Kidney (tissue), 14 donors: ENCODE data around the gene HCFC1. TPM values are rescaled to one million over a fixed set of nuclear protein-coding genes. Genes with fewer than 3 reads are reported as not detected.
A peak's percentile ranks its signal among the peaks of the same experiment; 100 is the strongest.

ENCODE experiments used
- DNase-seq, 5 donors: peaks; one replicate each; pipeline ENCODE4 v3.0.0-alpha.2; 2013 to 2020
- FAIRE-seq: peaks from 2 replicates; lab custom pipeline; 2012; peaks lifted over from hg19 to GRCh38; lab: Jason Lieb, UNC
- H3K27ac ChIP-seq, 2 donors: one replicate each; pipeline ENCODE4 v1.7.0; 2013; ENCODE audit warnings: low read depth in 2 of 2, low read length in 2 of 2, inconsistent platforms in 1 of 2
- H3K27me3 ChIP-seq: one replicate; pipeline ENCODE4 v1.7.1; 2013; ENCODE audit warnings: low read length, inconsistent platforms; ENCODE audit not compliant: control insufficient read depth, insufficient read depth
- H3K36me3 ChIP-seq, 3 donors: one replicate each; pipeline versions ENCODE4 v1.7.0 to v1.7.1; 2013; ENCODE audit warnings: low read length in 3 of 3, control low read depth in 1 of 3, inconsistent platforms in 1 of 3; ENCODE audit not compliant: insufficient read depth in 3 of 3, control insufficient read depth in 2 of 3
- H3K4me1 ChIP-seq, 3 donors: one replicate each; pipeline versions ENCODE4 v1.7.0 to v1.7.1; 2013; ENCODE audit warnings: low read length in 3 of 3, inconsistent platforms in 1 of 3, low read depth in 1 of 3; ENCODE audit not compliant: control insufficient read depth in 2 of 3, insufficient read depth in 2 of 3
- H3K4me3 ChIP-seq, 3 donors: one replicate each; pipeline versions ENCODE4 v1.7.0 to v1.8.1; 2013; ENCODE audit warnings: low read length in 3 of 3, control low read depth in 1 of 3, inconsistent platforms in 1 of 3
- H3K9ac ChIP-seq, 3 donors: one replicate each; pipeline versions ENCODE4 v1.7.0 to v1.7.1; 2013; ENCODE audit warnings: low read length in 3 of 3, control low read depth in 1 of 3, inconsistent platforms in 1 of 3
- H3K9me3 ChIP-seq, 3 donors: one replicate each; pipeline versions ENCODE4 v1.7.0 to v1.7.1; 2013; ENCODE audit warnings: low read length in 3 of 3, control low read depth in 1 of 3, inconsistent platforms in 1 of 3; ENCODE audit not compliant: control insufficient read depth in 2 of 3, insufficient read depth in 1 of 3
- CTCF ChIP-seq: IDR thresholded peaks from 3 replicates; pipeline ENCODE4 v1.5.1; 2012; ENCODE audit warnings: mild to moderate bottlenecking, moderate library complexity, borderline replicate concordance; ENCODE audit not compliant: insufficient read depth; ENCODE audit errors: extremely low read depth
- intact Hi-C: fragments of 100-400 bp; cut with DNase I; formaldehyde crosslinking; loops from one replicate; pipeline ENCODE4 v1.11.1; 2022
- polyA plus RNA-seq: library from polyadenylated mRNA; stranded (reverse); fragments of 350-450 nt; fragmentation: Illumina TruSeq; extraction: RNeasy Lipid Tissue Mini Kit (QIAGEN cat#74804); gene quantifications from one replicate; pipeline ENCODE4 v1.2.3, GENCODE V29; 2014; ENCODE audit warnings: low read depth, low replicate concordance; ENCODE audit not compliant: insufficient read depth
- total RNA-seq: library from RNA; stranded (reverse); fragmentation: NEBNext Ultra II Directional; extraction: Animal tissue kit (Norgen Biotek cat#: 25700); gene quantifications from one replicate; pipeline ENCODE4 v1.2.1, GENCODE V29; 2021
- donor health status: control.
- donor health status: control.
- donor health status: control.
- donor health status: control.
- donor health status: control.
- donor health status: DM: yes; HTN: yes; CAD: no.
- donor health status: Normal renal cell carcinoma (clear cell type).

The HCFC1 gene
- total and polyA plus RNA-seq, 2 donors from 2014 or later, result 13.5 to 54.6 TPM

GRCh38 chrX:153911798-153912197, 59.8 kb downstream of the HCFC1 start:
- DNase-seq, result no peak
- Histone ChIP-seq H3K27me3 (no peaks in the 10 kb centered on the region), H3K27ac (no peak overlapping the region), H3K36me3 (no peaks in the 10 kb centered on the region), H3K9me3 (no peaks in the 10 kb centered on the region), H3K4me1 (no peaks in the 10 kb centered on the region), H3K9ac (no peak overlapping the region), H3K4me3 (no peak overlapping the region)
- TF ChIP-seq CTCF, result no peak
- FAIRE-seq, result no peak
- intact Hi-C loops, result no loop called here

- FAIRE-seq (no peak), DNase-seq (peak in 1 of 5 donors; percentile 76)
- TF ChIP-seq CTCF, result no peak
- no peaks in the 10 kb centered on the region for H3K4me1 ChIP-seq
- no peaks in the 10 kb centered on the region for H3K9me3 ChIP-seq
- no peaks in the 10 kb centered on the region for H3K27me3 ChIP-seq
- no peaks in the 10 kb centered on the region for H3K36me3 ChIP-seq
- H3K9ac ChIP-seq, result no peak overlapping the region
- no peak overlapping the region for H3K27ac ChIP-seq
- intact Hi-C loops, result no loop called here
- no peak overlapping the region for H3K4me3 ChIP-seq
Observed at GRCh38 chrX:153910446-153910845, 61.2 kb downstream of the HCFC1 start.

GRCh38 chrX:153909980-153910360, 61.6 kb downstream of the HCFC1 start:
- no peaks in the 10 kb centered on the region for H3K36me3 ChIP-seq
- intact Hi-C loops, result no loop called here
- no peaks in the 10 kb centered on the region for H3K27me3 ChIP-seq
- DNase-seq, result no peak
- no peaks in the 10 kb centered on the region for H3K4me1 ChIP-seq
- no peak overlapping the region for H3K9ac ChIP-seq
- H3K27ac ChIP-seq, result no peak overlapping the region
- no peak overlapping the region for H3K4me3 ChIP-seq
- H3K9me3 ChIP-seq, result no peaks in the 10 kb centered on the region
- no peak for TF ChIP-seq CTCF
- no peak for FAIRE-seq
